ENCODE data around the gene BTBD7.
"Not testable (repeated sequence)": the region's sequence is repeated elsewhere in the genome, so short reads cannot be mapped to it uniquely, and the experiment has no call there.

The BTBD7 gene

GRCh38 chr14:93332853-93333630 is at the start of gene BTBD7:
TSS of gene BTBD7 (minus strand) at chr14:93333036. CDS start at chr14:93296051, 36,985 bp downstream.
- Histone ChIP-seq H3K9ac (ENCODE audit: low read length in 2 of 2) (peak within 1 kb of the TSS; percentile 90), H3K36me3 (ENCODE audit: control insufficient read depth in 2 of 2, insufficient read depth in 2 of 2, low read length in 2 of 2) (no peaks in the 10 kb centered on the region), H3K4me3 (ENCODE audit: low read length in 2 of 2) (peak within 1 kb of the TSS; percentile 94 to 97)

DNA sequence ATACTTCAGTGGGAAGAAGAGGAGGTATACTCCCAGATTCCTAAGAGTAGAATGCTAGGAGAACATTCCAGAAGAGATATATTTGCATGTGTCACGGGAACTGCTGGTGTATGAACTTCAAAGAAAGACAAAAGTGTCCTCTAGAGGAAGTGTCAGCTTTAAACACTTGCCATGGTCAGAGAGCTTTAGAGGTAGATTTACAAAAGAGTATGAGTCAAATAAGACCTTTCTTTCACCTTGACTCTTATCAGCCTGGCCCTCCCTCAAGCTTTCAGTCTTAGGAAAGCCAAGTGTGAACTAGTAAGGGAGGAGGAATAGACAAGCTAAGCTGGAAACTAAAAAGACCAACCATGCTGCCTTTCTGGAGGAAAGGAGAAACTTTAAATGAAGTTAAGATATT is 48.8 kb upstream of the BTBD7 start:
- no peaks in the 10 kb centered on the region for H3K36me3 ChIP-seq (ENCODE audit: control insufficient read depth in 2 of 2, insufficient read depth in 2 of 2, low read length in 2 of 2)
- H3K9me3 ChIP-seq (ENCODE audit: control insufficient read depth in 2 of 2, low read length in 2 of 2): no peaks in the 10 kb centered on the region
- no peak overlapping the region for H3K4me3 ChIP-seq (ENCODE audit: low read length in 2 of 2)
- H3K9ac ChIP-seq (ENCODE audit: low read length in 2 of 2): no peak overlapping the region
- H3K4me1 ChIP-seq (ENCODE audit: control insufficient read depth, insufficient read depth, low read length): no peaks in the 10 kb centered on the region
- no peaks in the 10 kb centered on the region for H3K27me3 ChIP-seq (ENCODE audit: control insufficient read depth in 1 of 2, insufficient read depth in 2 of 2, low read length in 2 of 2)
- no peak overlapping the region for H3K27ac ChIP-seq (ENCODE audit: low read length)

More at GRCh38 chr14:93332853-93333630, at the start of gene BTBD7:
- Histone ChIP-seq H3K27me3 (ENCODE audit: control insufficient read depth in 1 of 2, insufficient read depth in 2 of 2, low read length in 2 of 2) (no peaks in the 10 kb centered on the region), H3K9me3 (ENCODE audit: control insufficient read depth in 2 of 2, low read length in 2 of 2) (no peaks in the 10 kb centered on the region), H3K4me1 (ENCODE audit: control insufficient read depth, insufficient read depth, low read length) (peaks cover 11% of the 10 kb centered on the region), H3K27ac (ENCODE audit: low read length) (peak within 1 kb of the TSS; percentile 92)

DNA sequence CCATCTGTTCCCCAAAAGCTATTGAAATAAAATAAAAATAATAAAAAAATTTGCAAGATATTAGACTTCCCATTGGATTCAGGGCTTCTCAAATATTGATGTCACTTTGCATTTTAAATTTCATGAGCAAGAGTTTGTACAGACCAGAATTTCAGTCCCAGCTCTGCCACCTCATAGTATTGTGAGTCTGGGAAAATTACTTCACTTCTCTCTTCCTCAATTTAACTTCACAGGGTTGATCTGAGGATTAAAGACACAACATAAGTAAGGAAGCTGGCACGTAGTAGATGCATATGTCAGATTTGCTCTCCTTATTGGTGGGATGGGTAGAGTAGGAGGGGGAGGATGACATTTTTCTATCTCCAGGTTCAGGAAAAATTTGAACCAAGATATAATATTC is 47.0 kb upstream of the BTBD7 start:
- Histone ChIP-seq H3K9ac (ENCODE audit: low read length in 2 of 2) (no peak overlapping the region), H3K4me3 (ENCODE audit: low read length in 2 of 2) (no peak overlapping the region), H3K9me3 (ENCODE audit: control insufficient read depth in 2 of 2, low read length in 2 of 2) (no peaks in the 10 kb centered on the region), H3K27ac (ENCODE audit: low read length) (no peak overlapping the region), H3K36me3 (ENCODE audit: control insufficient read depth in 2 of 2, insufficient read depth in 2 of 2, low read length in 2 of 2) (no peaks in the 10 kb centered on the region), H3K4me1 (ENCODE audit: control insufficient read depth, insufficient read depth, low read length) (no peaks in the 10 kb centered on the region), H3K27me3 (ENCODE audit: control insufficient read depth in 1 of 2, insufficient read depth in 2 of 2, low read length in 2 of 2) (no peaks in the 10 kb centered on the region)

DNA sequence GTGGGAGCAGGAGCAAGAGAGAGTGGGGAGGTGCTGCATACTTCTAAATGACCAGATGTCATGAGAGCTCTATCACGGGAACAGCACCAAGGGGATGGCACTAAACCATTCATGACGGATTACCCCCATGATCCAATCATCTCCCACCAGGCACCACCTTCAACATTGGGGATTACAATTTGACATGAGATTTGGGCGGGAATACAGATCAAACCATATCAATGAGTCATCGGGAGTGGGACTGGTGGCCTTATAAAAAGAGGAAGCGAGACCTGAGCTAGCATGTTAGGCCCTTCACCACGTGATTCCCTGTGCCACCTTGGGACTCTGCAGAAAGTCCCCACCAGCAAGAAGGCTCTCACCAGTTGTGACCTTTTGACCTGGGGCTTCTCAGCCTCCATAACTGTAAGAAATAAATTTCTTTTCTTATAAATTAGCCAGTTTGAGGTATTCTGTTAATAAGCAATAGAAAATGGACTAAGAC is 42.9 kb upstream of the BTBD7 start:
- H3K36me3 ChIP-seq (ENCODE audit: control insufficient read depth in 2 of 2, insufficient read depth in 2 of 2, low read length in 2 of 2): no peaks in the 10 kb centered on the region

DNA sequence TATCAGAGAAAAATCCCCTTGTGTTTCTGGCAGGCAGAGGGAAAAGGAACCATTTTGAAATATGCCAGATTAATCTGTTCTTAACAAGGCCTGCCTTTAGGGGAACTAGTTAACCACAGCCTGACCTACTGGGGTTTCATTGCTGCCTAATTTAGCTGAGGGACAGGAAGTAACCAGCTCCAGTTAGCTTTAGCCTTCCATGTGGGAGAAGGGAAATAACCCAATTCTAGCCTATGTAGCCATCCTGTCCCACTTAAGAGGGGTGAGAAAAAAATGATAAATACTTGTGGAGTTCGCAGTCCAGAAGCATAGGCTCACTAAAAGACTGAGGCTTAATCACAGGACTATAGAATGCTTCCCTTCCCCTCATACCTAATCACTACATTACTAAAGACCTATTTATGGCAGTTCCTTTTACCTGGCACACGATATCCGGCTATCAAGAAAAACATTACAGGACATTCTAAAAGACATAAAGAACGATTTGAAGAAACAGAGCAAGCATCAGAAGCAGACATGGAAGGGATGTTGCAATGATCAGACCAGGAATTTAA is 37.0 kb upstream of the BTBD7 start:
- no peaks in the 10 kb centered on the region for H3K27me3 ChIP-seq (ENCODE audit: control insufficient read depth in 1 of 2, insufficient read depth in 2 of 2, low read length in 2 of 2)
- H3K36me3 ChIP-seq (ENCODE audit: control insufficient read depth in 2 of 2, insufficient read depth in 2 of 2, low read length in 2 of 2): no peaks in the 10 kb centered on the region
- no peaks in the 10 kb centered on the region for H3K4me1 ChIP-seq (ENCODE audit: control insufficient read depth, insufficient read depth, low read length)
- H3K9me3 ChIP-seq (ENCODE audit: control insufficient read depth in 2 of 2, low read length in 2 of 2): peaks cover 0 to 9% of the 10 kb centered on the region in 2 donors
- no peak overlapping the region for H3K27ac ChIP-seq (ENCODE audit: low read length)
- no peak overlapping the region for H3K4me3 ChIP-seq (ENCODE audit: low read length in 2 of 2)
- H3K9ac ChIP-seq (ENCODE audit: low read length in 2 of 2): no peak overlapping the region

More for the DNA sequence above, 42.9 kb upstream of the BTBD7 start:
- Histone ChIP-seq H3K4me1 (ENCODE audit: control insufficient read depth, insufficient read depth, low read length) (no peaks in the 10 kb centered on the region), H3K27me3 (ENCODE audit: control insufficient read depth in 1 of 2, insufficient read depth in 2 of 2, low read length in 2 of 2) (no peaks in the 10 kb centered on the region), H3K27ac (ENCODE audit: low read length) (no peak overlapping the region), H3K9ac (ENCODE audit: low read length in 2 of 2) (no peak overlapping the region), H3K4me3 (ENCODE audit: low read length in 2 of 2) (no peak overlapping the region), H3K9me3 (ENCODE audit: control insufficient read depth in 2 of 2, low read length in 2 of 2) (peaks cover 0 to 6% of the 10 kb centered on the region in 2 donors)

DNA sequence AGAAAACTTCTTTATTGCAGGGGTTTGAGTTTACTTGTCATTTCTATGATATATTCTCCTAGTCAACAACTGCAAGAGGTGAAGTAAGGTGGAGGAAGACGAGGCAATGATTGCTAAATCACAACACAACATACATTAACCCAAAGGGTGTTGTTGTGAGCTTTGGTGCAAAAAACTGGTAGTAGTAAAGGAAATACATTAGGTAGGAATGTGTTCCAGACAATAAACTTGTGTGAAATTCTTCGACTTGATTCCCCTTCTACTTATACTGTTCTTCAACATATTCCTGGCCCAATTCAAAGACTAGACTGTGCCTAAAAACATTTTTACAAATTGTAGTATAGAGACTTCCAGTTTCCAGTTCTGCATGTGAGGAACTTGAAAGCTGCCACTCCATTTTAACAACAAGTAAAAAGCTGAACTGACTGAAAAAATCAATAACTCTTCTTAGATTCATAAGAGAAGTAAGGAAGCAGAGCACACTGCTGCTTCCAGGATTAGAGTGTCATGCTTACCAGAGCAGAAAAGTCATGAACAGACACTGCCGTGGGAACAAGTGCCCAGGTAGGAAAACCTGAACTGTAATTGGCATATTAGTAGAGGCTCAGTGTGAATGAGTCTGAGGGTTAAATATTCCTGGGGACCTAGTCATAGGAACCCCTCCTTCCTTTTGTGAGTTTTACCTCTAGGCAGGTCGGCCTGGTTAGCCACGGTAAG is 36.3 kb upstream of the BTBD7 start:
- H3K9me3 ChIP-seq (ENCODE audit: control insufficient read depth in 2 of 2, low read length in 2 of 2): peaks cover 0 to 9% of the 10 kb centered on the region in 2 donors

GRCh38 chr14:93354873-93355272 is 22.0 kb upstream of the BTBD7 start:
- H3K4me3 ChIP-seq (ENCODE audit: low read length in 2 of 2); H3K9ac ChIP-seq (ENCODE audit: low read length in 2 of 2); H3K27ac ChIP-seq (ENCODE audit: low read length); H3K4me1 ChIP-seq (ENCODE audit: control insufficient read depth, insufficient read depth, low read length); H3K9me3 ChIP-seq (ENCODE audit: control insufficient read depth in 2 of 2, low read length in 2 of 2); H3K36me3 ChIP-seq (ENCODE audit: control insufficient read depth in 2 of 2, insufficient read depth in 2 of 2, low read length in 2 of 2); H3K27me3 ChIP-seq (ENCODE audit: control insufficient read depth in 1 of 2, insufficient read depth in 2 of 2, low read length in 2 of 2): not testable (repeated sequence)

More for the DNA sequence above, 36.3 kb upstream of the BTBD7 start:
- no peaks in the 10 kb centered on the region for H3K36me3 ChIP-seq (ENCODE audit: control insufficient read depth in 2 of 2, insufficient read depth in 2 of 2, low read length in 2 of 2)
- no peaks in the 10 kb centered on the region for H3K27me3 ChIP-seq (ENCODE audit: control insufficient read depth in 1 of 2, insufficient read depth in 2 of 2, low read length in 2 of 2)
- no peaks in the 10 kb centered on the region for H3K4me1 ChIP-seq (ENCODE audit: control insufficient read depth, insufficient read depth, low read length)
- H3K4me3 ChIP-seq (ENCODE audit: low read length in 2 of 2): no peak overlapping the region
- no peak overlapping the region for H3K27ac ChIP-seq (ENCODE audit: low read length)
- H3K9ac ChIP-seq (ENCODE audit: low read length in 2 of 2): no peak overlapping the region

DNA sequence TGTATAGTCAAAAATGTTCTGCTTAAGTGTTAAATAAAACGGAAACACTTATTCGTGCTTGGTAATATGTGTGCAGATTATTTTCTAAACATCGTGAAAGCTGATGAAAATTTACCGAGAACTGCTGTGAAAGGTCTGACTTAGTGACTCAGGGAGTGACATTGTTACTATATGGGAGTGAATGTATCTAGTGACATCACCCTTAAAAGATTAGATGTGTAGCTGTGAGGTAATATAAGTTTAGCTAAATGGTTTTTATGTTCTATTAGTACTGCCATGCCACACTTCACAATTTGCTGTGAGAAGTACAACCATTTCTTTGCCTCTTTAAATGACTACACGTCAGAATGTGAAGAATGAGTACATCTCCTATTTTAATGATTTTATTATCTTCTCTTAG is 15.5 kb upstream of the BTBD7 start:
- Histone ChIP-seq H3K4me3 (ENCODE audit: low read length in 2 of 2) (no peak overlapping the region), H3K36me3 (ENCODE audit: control insufficient read depth in 2 of 2, insufficient read depth in 2 of 2, low read length in 2 of 2) (no peaks in the 10 kb centered on the region), H3K9ac (ENCODE audit: low read length in 2 of 2) (no peak overlapping the region), H3K27me3 (ENCODE audit: control insufficient read depth in 1 of 2, insufficient read depth in 2 of 2, low read length in 2 of 2) (no peaks in the 10 kb centered on the region), H3K9me3 (ENCODE audit: control insufficient read depth in 2 of 2, low read length in 2 of 2) (no peaks in the 10 kb centered on the region), H3K4me1 (ENCODE audit: control insufficient read depth, insufficient read depth, low read length) (no peaks in the 10 kb centered on the region), H3K27ac (ENCODE audit: low read length) (no peak overlapping the region)

DNA sequence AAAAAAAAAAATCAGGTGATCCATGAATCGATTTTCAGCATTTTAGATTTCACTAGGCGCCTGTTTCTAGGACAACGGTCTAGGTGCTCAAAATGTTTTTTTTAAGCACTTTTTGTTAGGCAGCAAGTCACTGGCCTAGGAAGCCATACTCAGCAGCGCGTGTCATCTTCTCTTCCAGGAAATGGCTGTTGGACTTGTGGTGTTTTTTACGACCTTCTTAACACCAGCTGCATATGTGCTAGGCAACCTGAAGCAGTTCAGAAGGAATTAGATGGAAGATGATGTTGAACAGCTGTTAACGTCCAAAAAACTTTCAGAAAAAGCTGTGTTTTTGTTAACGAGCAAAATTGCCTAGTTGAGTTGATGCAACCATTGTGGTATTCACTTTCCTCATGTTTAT is 15.0 kb upstream of the BTBD7 start:
- Histone ChIP-seq H3K4me1 (ENCODE audit: control insufficient read depth, insufficient read depth, low read length) (no peaks in the 10 kb centered on the region), H3K4me3 (ENCODE audit: low read length in 2 of 2) (no peak overlapping the region), H3K27me3 (ENCODE audit: control insufficient read depth in 1 of 2, insufficient read depth in 2 of 2, low read length in 2 of 2) (no peaks in the 10 kb centered on the region), H3K9ac (ENCODE audit: low read length in 2 of 2) (no peak overlapping the region), H3K27ac (ENCODE audit: low read length) (no peak overlapping the region), H3K9me3 (ENCODE audit: control insufficient read depth in 2 of 2, low read length in 2 of 2) (no peaks in the 10 kb centered on the region), H3K36me3 (ENCODE audit: control insufficient read depth in 2 of 2, insufficient read depth in 2 of 2, low read length in 2 of 2) (no peaks in the 10 kb centered on the region)

- no peaks in the 10 kb centered on the region for H3K27me3 ChIP-seq (ENCODE audit: control insufficient read depth in 1 of 2, insufficient read depth in 2 of 2, low read length in 2 of 2)
- no peaks in the 10 kb centered on the region for H3K9me3 ChIP-seq (ENCODE audit: control insufficient read depth in 2 of 2, low read length in 2 of 2)
These were observed 14.3 kb upstream of the BTBD7 start, which contains the start of gene COX8C for GRCh38 chr14:93346926-93347721. TSS of gene COX8C (plus strand) at chr14:93347182. CDS start at chr14:93347269, 87 bp downstream.

More at GRCh38 chr14:93346926-93347721, 14.3 kb upstream of the BTBD7 start, which contains the start of gene COX8C:
- Histone ChIP-seq H3K4me1 (ENCODE audit: control insufficient read depth, insufficient read depth, low read length) (no peaks in the 10 kb centered on the region), H3K9ac (ENCODE audit: low read length in 2 of 2) (no peak within 1 kb of the TSS), H3K4me3 (ENCODE audit: low read length in 2 of 2) (no peak within 1 kb of the TSS), H3K27ac (ENCODE audit: low read length) (no peak within 1 kb of the TSS), H3K36me3 (ENCODE audit: control insufficient read depth in 2 of 2, insufficient read depth in 2 of 2, low read length in 2 of 2) (no peaks in the 10 kb centered on the region)
